HG02884 (cell line): Measurements from ENCODE around the gene DNAH8.

Experiments
- ATAC-seq: cut with Tn5 transposase; IDR thresholded peaks from one replicate; pipeline ENCODE4 v1.9.1; 2021; ENCODE audit warnings: mild to moderate bottlenecking, moderate library complexity; ENCODE audit not compliant: unreplicated experiment

Gene DNAH8

GRCh38 chr6:39003492-39003891 lies 288.4 kb downstream of the DNAH8 start:
- no peak for ATAC-seq

GRCh38 chr6:39004801-39005200 lies 289.7 kb downstream of the DNAH8 start:
- ATAC-seq, result no peak

DNA sequence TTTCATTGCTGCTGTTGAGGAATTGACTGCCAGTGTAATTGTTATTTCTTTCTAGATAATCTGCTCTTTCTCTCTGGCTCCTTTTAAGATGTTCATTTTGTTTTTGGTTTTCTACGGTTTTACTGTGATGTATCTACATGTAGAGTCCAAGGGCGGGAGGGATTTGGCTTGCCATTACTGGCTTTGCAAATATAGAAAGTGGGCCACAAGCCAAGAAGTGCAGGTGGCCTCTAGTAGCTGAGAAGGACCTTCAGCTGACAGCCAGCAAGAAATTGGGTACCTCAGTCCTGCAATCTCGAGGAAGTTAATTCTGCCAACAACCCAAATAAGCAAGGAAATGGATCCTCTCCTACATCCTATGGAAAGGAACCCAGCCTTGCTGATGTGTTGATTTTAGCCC lies 290.7 kb downstream of the DNAH8 start:
- ATAC-seq, result no peak

GRCh38 chr6:39007575-39007974 lies 292.5 kb downstream of the DNAH8 start:
- no peak for ATAC-seq

DNA sequence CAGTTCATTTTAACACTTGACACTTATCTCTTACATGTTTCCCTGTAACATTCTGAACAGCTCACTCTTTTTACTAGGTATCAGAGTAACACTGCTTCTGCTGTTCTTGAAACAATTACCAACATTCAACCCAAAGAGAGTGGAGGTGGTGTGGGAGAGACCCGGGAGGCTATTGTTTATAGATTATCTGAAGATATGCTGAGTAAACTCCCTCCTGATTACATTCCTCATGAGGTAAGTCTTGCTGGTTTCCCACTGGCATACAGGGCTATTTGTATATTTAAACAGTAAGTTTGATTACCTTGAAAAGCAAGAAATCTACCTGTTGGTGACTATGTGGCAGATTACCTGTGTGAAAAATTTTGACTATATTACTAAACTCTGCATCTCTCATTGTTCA lies 293.6 kb downstream of the DNAH8 start:
- ATAC-seq, result no peak

GRCh38 chr6:39009476-39009875 lies 294.4 kb downstream of the DNAH8 start:
- ATAC-seq, result no peak

GRCh38 chr6:39016839-39017546 lies 301.9 kb downstream of the DNAH8 start:
- ATAC-seq, result no peak

- no peak for ATAC-seq
Measured at GRCh38 chr6:39017547-39017880, 302.4 kb downstream of the DNAH8 start.

- ATAC-seq, result no peak
Measured at GRCh38 chr6:39018103-39018502, 303.0 kb downstream of the DNAH8 start.

GRCh38 chr6:39020136-39020535 lies 305.0 kb downstream of the DNAH8 start:
- no peak for ATAC-seq

GRCh38 chr6:39021041-39021440 lies 305.9 kb downstream of the DNAH8 start:
- no peak for ATAC-seq

- ATAC-seq, result no peak
Measured at GRCh38 chr6:39021779-39022178, 306.7 kb downstream of the DNAH8 start.

DNA sequence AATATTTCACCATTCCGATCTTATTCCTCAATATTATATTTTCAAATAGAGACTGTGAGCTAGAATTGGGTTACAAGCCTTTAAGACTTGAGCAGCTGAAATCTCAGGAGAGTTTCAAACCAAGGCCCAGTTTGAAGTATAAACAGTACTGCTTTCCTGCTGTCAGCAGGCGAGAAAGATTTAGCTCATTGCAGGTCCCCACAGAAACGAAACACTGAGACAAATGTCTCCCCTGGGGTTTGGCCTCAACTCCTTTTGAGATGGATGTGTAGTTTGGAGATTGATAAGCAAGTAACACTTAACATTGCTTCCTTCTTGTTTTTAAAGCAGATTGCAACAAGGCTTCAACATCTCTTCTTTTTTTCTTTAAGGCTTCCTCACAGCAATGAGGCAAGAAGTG lies 311.1 kb downstream of the DNAH8 start:
- ATAC-seq, result no peak

GRCh38 chr6:39029156-39030011 lies 314.3 kb downstream of the DNAH8 start:
- ATAC-seq, result no peak

GRCh38 chr6:39035681-39036080 lies 320.6 kb downstream of the DNAH8 start:
- ATAC-seq, result no peak

DNA sequence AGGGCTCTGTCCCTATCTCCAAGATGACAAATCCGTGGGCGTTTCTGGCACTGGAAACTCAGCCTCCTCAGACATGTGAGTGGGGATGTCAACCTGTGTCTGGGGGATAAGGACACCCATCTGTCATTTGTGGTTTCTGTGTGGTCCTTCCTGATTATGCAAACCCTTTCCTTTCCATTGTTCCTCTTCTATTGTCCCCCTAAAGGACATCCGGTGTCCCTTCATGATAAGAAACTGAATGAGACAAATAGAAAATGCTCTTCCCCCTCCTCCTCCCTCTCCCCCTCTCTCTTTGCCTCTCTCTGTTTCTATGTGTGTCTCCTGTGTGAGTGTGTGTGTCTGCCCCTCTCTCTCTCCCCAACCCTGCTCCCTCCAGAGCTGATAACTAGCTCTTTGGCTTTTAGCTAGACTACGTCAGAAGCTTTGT lies 322.0 kb downstream of the DNAH8 start:
- no peak for ATAC-seq

DNA sequence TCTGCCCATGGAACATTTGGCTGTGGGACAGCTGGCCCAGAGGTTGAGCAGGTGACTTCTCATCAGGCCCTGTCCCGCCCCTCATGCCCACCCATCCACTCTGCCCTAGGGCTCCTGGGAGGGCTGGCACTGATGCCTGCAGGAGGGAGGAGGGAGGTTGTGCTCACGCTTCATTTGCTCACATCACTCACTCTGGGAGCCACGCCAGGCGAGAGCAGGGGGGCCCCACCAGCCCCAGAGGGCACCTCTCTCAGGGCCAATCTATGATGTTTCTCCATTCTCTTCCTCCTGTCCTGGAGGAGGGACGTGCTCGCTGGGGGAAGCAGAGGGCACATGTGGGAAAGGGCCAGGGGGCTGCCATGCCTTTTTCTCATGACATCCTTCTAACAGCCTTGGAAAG lies 322.6 kb downstream of the DNAH8 start:
- no peak for ATAC-seq

DNA sequence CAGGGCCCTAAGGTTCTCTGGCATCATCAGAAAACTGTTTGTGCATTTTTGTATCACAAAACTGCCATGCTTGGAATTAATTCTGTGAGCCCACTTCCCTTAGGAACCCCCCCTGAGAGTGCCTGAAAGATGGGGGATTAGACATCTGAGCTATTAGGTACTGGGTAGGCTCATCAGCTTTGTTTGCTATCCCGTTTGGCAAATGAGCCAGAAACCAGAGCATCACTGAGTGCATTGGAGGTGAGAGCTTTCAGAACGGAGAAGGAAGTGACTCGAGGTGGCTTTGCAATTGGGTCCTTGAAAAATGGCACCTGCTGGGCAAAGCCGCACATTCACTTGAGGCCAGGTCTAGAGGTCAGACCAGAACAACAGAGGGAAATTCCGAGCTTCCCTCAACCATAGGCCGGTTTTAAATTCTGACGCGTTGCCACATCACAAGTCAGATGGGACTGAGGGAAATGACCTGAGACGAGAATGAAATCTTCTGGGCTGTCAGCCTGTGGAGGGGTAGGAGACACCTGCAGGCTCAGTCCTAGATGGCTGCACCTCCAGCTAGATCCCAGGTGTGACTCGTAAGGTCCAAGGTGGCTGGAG lies 325.1 kb downstream of the DNAH8 start:
- no peak for ATAC-seq

GRCh38 chr6:39041072-39041471 lies 326.0 kb downstream of the DNAH8 start:
- ATAC-seq, result no peak

GRCh38 chr6:39043776-39044175 lies 328.7 kb downstream of the DNAH8 start:
- no peak for ATAC-seq

DNA sequence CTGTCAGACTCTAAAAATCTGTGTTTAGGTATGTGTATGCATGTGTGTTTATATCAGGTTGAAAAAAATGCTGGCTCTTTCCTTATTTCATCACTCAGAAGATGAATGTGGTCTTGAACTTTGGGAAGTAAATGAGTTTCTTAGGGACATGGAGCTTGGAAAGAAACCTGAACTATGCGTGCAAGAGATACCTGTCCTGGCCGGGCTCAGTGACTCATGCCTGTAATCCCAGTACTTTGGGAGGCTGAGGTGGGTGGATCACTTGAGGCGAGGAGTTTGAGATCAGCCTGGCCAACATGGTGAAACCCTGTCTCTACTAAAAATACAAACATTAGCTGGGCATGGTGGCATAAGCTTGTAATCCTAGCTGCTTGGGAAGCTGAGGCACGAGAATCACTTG lies 329.1 kb downstream of the DNAH8 start:
- ATAC-seq, result no peak
